Measurements from ENCODE around the gene ARHGAP4.

Gene ARHGAP4

GRCh38 chrX:153963546-153963945, 37.5 kb upstream of the ARHGAP4 start:
- no peak for DNase-seq

DNA sequence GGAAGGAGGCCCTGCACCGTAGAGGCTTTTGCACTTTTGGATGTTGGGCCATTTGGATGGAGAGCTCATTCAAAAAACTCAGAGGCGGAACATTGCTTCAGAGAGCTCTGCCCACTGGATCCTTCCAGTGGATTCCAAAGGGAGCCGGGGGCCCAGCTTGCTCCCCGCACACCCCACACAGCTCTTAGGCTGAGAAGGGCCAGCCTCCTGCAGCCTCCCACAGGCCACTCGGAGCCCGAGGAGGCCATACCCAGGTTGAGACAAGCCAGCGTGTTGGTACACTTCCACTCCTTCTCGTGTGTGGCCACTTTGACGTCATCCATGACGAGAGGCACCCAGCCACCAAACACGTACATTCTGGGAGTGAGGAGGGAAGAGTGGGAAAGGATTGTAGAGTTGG, 35.2 kb upstream of the ARHGAP4 start:
- DNase-seq = no peak

- DNase-seq = no peak
Observed at GRCh38 chrX:153960786-153961185, 34.7 kb upstream of the ARHGAP4 start.

DNA sequence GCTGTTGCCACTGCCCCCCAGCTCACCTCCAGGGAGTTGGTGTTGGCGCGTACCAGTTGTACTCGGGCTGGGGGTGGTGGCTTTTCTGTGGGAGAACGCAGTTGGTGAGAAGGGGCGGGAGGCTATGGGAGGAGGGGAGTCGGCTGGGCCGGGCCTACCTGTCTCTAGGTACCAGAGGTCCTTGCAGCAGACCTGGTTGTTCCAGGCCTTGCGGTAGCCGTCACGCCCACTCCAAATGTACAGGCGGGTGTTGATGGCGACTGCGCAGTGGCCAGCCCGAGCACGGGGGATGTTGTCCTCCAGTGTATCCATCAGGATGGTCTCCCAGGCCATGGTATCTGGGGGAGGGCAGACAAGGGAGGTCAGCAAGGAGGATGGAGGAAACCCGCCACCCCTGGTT, 34.0 kb upstream of the ARHGAP4 start:
- no peak for DNase-seq

DNA sequence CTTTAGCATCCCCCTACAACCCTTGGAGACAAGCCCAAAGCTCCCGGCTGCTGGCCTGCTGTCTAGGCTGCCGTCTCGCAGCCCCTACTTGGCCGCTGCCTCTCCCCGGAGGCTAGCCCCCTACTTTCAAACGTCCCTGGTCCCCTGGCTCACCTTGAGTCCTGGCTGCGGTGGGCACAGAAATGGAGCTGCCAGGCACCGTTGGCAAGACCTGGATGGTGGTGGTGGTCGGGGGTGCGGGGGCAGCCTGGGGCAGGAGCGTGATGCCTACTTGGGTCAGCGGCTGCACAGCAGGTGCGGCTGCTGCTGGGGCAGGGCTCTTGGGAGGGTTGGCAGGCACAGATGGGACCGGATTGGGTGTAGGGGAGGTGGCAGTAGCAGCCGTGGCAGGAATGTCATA, 33.6 kb upstream of the ARHGAP4 start:
- DNase-seq = peak in 1 of 3 donors; percentile 5

DNA sequence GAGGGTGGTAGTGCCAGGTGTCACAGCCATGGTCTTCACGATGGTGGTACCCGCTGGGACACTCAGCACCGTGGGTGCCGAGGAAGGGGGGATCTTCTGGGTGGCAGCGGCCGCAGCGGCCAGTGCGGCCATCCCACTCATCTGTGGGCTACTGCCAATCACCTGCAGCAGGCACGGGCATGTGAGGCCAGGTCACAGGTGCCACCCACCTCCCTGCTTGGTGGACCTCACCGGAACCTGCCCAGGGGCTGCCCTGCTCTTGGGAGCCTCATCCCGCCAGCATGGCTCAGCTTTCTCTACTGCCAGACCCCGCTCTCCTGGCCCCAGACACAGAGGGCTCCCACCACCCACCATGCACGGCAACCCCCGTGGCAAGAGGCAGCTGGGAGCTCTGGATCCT, 32.5 kb upstream of the ARHGAP4 start:
- DNase-seq = no peak

DNA sequence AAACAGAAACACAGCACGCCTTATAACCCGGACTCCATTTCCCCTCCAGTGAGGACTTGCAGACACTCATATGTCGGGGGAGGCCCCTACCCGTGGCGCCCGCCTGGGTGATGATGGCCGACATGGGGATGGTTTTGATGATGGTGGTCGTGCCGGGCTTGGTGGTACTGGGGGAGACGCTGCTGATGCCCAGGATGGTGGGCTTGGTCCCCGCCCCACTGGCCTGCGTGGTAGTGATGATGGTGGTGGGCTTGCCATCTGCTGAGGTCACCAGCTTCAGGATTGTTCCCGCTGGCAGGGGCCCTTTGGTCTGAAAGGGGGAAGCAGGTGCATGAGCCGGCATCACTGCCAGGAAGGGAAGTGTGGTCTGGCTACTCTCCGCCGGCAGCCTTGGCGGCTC, 31.2 kb upstream of the ARHGAP4 start:
- peak in 1 of 3 donors; percentile 17 for DNase-seq

GRCh38 chrX:153956044-153956907, 30.2 kb upstream of the ARHGAP4 start:
- no peak for DNase-seq

DNA sequence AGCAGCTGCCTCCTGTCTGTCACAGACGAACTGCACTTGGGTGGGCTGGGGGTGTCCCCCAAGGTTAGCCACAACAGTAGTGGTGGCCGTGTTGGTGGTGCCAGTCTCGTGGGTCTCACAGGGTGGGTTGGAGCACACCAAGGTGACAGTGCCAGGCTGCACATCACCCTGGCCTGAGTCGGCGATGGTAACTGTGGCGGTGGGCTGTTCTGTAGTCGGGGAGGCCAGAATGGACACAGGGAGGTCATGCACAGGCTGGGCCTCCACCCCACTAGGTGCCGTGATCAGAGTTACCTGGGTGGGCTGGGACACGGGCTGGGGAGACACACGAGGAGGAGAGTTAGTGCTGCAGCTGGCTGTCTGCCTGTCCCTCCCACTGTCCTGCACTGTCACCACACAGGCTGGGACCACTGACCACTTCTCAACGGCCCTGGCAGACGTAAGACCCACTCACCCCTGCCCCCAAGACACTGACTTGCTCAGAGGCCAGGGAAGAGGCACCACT, 29.2 kb upstream of the ARHGAP4 start:
- peak in 1 of 3 donors; percentile 5 for DNase-seq

GRCh38 chrX:153954558-153955227, 28.6 kb upstream of the ARHGAP4 start:
- DNase-seq = no peak

DNA sequence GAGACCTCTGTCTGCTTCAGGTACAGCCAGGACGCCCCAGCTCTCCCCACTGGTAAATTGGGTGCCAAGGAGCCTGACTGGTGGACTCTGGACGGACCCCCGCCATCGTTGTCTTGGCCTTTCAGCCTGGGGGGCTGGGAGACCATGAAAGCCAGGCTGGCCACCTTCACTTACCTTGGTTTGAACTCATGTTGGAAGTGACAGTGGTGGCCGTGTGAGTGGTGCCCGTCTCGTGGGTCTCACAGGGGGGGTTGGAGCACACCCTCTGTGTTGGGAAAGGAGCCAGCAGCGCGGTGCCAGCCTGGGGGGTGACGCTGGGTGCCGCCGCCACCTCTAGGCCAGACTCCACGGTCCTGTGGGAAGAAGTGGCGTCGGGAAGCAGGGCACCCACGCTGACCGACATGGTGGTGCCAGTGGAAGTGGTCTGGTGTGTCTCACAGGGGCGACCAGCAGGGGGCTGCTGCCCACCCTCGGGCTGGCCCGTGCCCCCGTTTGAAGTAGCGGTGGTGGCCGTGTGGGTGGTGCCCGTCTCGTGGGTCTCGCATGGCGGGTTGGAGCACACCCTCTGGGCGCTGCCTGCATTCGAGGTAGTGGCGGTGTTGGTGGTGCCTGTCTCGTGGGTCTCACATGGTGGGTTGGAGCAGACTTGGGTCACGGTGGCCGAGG, 28.0 kb upstream of the ARHGAP4 start:
- DNase-seq = peak in 1 of 3 donors; percentile 11

DNA sequence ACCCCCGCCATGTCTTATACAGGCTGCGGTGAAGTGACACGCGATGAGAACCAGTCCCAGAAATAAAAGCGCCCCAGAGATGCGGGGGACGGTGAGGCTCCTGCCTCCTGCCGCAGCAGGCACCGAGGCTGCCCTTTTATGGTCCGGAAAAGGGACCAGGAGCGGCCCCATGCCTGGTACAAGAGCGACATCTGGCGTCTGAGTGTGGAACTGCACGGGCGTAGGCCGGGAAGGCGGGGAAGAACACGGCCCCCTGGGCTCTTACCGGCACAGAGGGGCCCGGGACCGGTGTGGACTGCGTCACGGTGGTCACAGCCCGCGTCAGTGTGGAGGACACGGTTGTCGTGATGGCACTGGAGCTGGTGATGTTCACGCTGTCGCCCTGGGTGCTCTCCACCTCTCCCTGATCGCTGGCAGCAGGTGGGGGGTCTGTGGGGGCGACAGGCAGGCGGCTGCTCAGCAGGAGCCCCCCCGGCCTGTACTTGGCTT, 27.3 kb upstream of the ARHGAP4 start:
- DNase-seq = peak; percentile 70 to 72 (median 71)

DNA sequence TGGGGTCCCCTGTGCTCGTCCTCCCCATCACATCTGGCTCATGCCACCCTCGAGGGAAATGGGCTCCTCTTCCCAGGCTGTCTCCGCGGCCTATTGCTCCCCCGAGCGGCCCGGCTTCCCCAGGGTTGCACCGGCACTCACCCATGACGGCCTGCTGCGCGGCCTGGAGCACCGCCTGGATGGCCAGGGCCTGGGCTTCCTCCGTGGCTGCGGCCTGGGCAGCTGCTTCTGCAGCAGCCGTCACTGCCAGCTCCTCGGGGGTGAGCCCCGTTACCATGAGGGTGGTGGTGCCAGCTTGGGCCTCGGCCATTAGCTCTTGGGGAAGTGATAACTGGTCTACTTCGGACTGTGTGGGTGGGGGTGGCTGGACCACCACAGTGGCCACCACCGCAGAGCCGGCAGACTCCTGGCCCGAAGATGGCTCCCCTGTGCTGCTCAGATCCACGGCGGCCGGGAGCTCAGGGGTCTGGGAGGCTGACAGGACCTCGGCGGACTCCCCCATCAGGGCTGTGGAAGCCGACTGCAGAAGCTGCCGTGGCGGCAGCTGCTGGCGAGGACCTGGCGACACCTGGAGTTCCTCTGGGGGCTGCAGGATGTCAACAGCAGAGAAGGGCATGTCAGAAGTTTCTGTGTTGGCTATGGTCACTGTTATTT, 26.4 kb upstream of the ARHGAP4 start:
- no peak for DNase-seq

DNA sequence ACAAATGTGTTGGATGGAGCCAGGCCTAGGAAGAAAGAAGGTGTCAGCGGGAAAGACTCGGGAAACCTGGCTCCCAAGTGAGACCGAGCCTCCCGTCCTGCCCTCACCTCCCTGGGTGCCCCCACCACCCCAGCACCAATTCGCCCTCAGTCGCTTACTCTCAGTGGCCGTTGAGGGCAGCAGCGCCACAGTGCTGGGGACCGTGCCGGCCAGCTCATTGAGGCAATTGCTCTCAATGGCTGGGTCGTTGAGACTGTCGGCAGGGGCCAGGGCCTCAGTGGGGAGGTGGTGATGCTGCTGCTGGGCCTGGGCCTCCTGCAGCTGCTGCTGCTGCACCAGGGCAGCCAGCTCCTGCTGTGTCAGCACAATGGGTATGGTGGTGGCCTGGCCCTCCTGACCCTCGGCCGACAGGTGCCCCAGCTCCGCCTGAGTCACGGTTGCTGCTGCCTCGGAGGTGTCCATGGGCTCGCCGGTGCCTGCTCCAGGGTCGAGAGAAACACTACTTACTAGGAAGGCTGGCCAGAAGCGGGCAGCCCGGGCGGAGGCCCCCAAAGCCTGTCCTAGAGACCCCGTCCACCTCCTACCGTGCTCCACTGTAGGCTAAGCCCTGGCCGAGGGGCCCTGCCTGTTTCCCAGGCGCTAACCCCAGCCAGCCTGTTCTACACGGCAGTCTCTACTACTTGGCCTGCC, 25.8 kb upstream of the ARHGAP4 start:
- DNase-seq = no peak

DNA sequence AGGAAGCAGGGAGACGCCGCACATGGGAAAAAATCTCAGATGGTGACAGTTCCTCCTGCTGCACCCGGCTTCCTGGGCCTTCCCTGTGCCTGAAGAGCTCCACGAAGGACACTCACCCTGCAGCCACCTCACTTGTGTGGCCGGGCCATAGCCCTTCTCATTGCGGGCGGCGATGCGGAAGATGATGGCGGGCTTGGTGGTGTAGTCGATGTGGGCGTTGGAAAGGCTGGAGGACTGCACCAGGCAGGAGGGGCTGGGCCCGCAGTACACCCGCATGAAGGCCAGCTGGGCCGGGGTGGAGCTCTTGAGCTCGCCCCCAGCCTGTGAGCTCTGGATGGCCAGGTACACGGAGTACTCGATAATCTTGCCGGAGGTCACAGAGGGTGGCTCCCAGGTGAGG, 24.1 kb upstream of the ARHGAP4 start:
- no peak for DNase-seq

- no peak for DNase-seq
Observed at GRCh38 chrX:153948847-153949805, 23.1 kb upstream of the ARHGAP4 start.

DNA sequence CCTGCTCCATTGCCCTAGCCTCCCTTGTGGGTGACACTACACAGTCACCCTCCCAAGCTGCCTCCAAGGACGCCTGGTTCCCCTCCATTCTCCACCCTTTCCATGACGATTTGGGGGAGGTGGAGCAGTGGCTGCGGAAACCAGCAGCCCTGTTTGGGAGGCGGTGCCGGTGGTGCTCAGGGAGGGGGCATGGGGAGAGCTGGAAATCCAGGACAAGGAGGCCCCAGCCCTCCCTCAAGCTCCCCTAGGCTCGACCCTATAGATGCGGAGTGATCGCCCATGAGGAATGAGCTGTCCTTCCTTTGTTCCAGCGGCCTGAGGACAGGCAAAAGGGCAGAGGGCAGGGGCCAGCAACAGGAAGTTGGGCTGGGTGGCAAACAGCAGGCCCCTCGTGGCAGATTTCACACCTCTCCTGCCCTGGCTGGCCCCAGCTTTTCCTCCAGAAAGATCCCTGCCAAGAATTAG, 22.0 kb upstream of the ARHGAP4 start:
- no peak for DNase-seq

- peak; percentile 85 to 88 (median 86) for DNase-seq
Observed at GRCh38 chrX:153947009-153947769, 21.1 kb upstream of the ARHGAP4 start.

- DNase-seq = no peak
Observed at GRCh38 chrX:153945956-153946943, 20.2 kb upstream of the ARHGAP4 start.
